ENCODE results near the gene ZBTB17. TPM values are rescaled to one million over a fixed set of nuclear protein-coding genes. Genes with fewer than 3 reads are reported as not detected.

ZBTB17 gene
- total and polyA plus RNA-seq, 2 of the 8 experiments (the other 6 are each of a cell fraction or from before 2014, with no cell fraction given), result 24.7 to 36.2 TPM

DNA sequence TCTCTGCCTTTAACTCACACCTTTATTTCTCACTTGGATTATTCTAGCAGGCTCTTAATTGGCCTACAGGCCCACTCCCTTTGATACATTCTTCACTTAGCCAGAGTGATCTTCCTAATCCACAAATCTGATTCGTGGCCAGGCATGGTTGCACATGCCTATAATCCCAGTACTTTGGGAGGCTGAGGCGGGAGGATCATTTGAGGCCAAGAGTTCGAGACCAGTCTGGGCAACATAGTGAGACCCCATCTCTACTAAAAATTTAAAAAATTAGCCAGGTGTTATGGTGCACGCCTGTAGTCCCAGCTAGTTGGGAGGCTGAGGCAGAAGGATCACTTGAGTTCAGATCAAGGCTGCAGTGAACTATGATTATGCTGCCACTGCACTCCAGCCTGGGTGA is 2.1 kb downstream of the ZBTB17 start (continued):
- no peak for TF ChIP-seq CHD7 (IDR thresholded peaks at IDR 0.05; ENCODE audit: insufficient replicate concordance, low read length)
- TF ChIP-seq GABPA (IDR thresholded peaks at IDR 0.05; ENCODE audit: borderline replicate concordance, insufficient read depth, low read length), result no peak
- TF ChIP-seq RNF2 (IDR thresholded peaks at IDR 0.05; ENCODE audit: borderline replicate concordance, low read depth, low read length, missing control alignments, poor library complexity, severe bottlenecking), result no peak
- no peak for TF ChIP-seq RXRA (IDR thresholded peaks at IDR 0.05; ENCODE audit: insufficient read depth, low read depth, low read length)
- no peak for TF ChIP-seq CTBP2 (IDR thresholded peaks at IDR 0.05; ENCODE audit: borderline replicate concordance, insufficient read depth, insufficient read length, low read length)
- no peak for TF ChIP-seq CTCF (IDR thresholded peaks at IDR 0.05; ENCODE audit: control extremely low read depth in 1 of 3, insufficient read depth in 1 of 3, low read depth in 1 of 3, low read length in 3 of 3)

All from H1 (cell line).